Spleen (tissue), 7 donors: ENCODE results near the gene CD2.

Source experiments
- CTCF ChIP-seq, 11 experiments: fragments of 200-600 bp in 7 of 11; fragments of 450-650 bp in 4 of 11; sonication (generic) in 4 of 11; IDR thresholded peaks in 8 of 11; conservative IDR thresholded peaks in 3 of 11; 1 replicate in 7 of 11; 2 replicates in 4 of 11; pipeline versions ENCODE4 v1.4.0 to v1.8.0; 2016 to 2021; ENCODE audit warnings: antibody characterized with exemption in 11 of 11, inconsistent platforms in 4 of 11, mild to moderate bottlenecking in 1 of 11
- POLR2AphosphoS5 ChIP-seq, 3 donors: sonication (generic); formaldehyde crosslinking; IDR thresholded peaks; one replicate each; pipeline ENCODE4 v1.5.1; 2017; ENCODE audit warnings: antibody characterized with exemption in 3 of 3
- donor health status: DM: no; HTN: no; CAD: no; lungs with moderate emphysema.
- donor health status: DM: no; HTN: no; CAD: no.
- donor health status: DM: no; HTN: no; CAD: no.

GRCh38 chr1:116805398-116805797 is 51.2 kb downstream of the CD2 start:
- TF ChIP-seq CTCF (IDR thresholded peaks at IDR 0.05 in 8 of 11, conservative IDR thresholded peaks at IDR 0.05 in 3 of 11) (no peak), POLR2AphosphoS5 (IDR thresholded peaks at IDR 0.05) (no peak)
